ENCODE data around the gene KITLG.

DNA sequence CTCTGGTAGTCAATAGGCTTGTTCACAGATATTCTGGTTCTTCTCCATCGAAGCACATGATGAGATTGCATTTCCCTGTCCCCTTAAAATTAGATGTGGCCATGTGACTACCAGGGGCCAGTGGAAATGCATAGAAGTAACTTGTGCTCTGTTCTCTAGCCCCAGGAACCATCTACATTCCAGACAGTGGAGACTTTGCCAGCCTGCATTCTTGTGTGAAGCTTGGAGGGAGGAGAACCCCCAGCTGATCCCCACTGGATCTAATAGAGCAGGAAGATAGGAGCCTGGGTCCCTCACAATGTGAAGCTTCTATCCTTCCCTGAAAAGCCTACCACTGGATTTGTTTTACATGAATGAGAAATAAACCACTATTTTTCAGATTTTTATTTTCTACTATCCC is 130.1 kb downstream of the KITLG start:
- TF ChIP-seq, protein P1, sequence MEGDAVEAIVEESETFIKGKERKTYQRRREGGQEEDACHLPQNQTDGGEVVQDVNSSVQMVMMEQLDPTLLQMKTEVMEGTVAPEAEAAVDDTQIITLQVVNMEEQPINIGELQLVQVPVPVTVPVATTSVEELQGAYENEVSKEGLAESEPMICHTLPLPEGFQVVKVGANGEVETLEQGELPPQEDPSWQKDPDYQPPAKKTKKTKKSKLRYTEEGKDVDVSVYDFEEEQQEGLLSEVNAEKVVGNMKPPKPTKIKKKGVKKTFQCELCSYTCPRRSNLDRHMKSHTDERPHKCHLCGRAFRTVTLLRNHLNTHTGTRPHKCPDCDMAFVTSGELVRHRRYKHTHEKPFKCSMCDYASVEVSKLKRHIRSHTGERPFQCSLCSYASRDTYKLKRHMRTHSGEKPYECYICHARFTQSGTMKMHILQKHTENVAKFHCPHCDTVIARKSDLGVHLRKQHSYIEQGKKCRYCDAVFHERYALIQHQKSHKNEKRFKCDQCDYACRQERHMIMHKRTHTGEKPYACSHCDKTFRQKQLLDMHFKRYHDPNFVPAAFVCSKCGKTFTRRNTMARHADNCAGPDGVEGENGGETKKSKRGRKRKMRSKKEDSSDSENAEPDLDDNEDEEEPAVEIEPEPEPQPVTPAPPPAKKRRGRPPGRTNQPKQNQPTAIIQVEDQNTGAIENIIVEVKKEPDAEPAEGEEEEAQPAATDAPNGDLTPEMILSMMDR (conservative IDR thresholded peaks at IDR 0.05; ENCODE audit: low read depth in 2 of 2), result no peak
- TF ChIP-seq EZH2 (IDR thresholded peaks at IDR 0.05; ENCODE audit: low read depth, unreplicated experiment) (no peak), POLR2AphosphoS5 (IDR thresholded peaks at IDR 0.05; ENCODE audit: low read depth) (no peak), NANOG (IDR thresholded peaks at IDR 0.05; ENCODE audit: borderline replicate concordance) (no peak), EZH2phosphoT487 (IDR thresholded peaks at IDR 0.05; ENCODE audit: unreplicated experiment) (no peak), CREB1 (CRISPR knock-in tag; IDR thresholded peaks at IDR 0.05; ENCODE audit: low read depth) (no peak), STAT1 (IDR thresholded peaks at IDR 0.05; ENCODE audit: unreplicated experiment) (no peak), JUNB (IDR thresholded peaks at IDR 0.05; ENCODE audit: unreplicated experiment) (no peak), ZNF114 (CRISPR knock-in tag; IDR thresholded peaks at IDR 0.05) (no peak), ZNF331 (CRISPR knock-in tag; IDR thresholded peaks at IDR 0.05; ENCODE audit: low read depth) (no peak)
- TF ChIP-seq, protein P2, sequence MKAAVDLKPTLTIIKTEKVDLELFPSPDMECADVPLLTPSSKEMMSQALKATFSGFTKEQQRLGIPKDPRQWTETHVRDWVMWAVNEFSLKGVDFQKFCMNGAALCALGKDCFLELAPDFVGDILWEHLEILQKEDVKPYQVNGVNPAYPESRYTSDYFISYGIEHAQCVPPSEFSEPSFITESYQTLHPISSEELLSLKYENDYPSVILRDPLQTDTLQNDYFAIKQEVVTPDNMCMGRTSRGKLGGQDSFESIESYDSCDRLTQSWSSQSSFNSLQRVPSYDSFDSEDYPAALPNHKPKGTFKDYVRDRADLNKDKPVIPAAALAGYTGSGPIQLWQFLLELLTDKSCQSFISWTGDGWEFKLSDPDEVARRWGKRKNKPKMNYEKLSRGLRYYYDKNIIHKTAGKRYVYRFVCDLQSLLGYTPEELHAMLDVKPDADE (IDR thresholded peaks at IDR 0.05), result no peak
- TF ChIP-seq, protein P3, sequence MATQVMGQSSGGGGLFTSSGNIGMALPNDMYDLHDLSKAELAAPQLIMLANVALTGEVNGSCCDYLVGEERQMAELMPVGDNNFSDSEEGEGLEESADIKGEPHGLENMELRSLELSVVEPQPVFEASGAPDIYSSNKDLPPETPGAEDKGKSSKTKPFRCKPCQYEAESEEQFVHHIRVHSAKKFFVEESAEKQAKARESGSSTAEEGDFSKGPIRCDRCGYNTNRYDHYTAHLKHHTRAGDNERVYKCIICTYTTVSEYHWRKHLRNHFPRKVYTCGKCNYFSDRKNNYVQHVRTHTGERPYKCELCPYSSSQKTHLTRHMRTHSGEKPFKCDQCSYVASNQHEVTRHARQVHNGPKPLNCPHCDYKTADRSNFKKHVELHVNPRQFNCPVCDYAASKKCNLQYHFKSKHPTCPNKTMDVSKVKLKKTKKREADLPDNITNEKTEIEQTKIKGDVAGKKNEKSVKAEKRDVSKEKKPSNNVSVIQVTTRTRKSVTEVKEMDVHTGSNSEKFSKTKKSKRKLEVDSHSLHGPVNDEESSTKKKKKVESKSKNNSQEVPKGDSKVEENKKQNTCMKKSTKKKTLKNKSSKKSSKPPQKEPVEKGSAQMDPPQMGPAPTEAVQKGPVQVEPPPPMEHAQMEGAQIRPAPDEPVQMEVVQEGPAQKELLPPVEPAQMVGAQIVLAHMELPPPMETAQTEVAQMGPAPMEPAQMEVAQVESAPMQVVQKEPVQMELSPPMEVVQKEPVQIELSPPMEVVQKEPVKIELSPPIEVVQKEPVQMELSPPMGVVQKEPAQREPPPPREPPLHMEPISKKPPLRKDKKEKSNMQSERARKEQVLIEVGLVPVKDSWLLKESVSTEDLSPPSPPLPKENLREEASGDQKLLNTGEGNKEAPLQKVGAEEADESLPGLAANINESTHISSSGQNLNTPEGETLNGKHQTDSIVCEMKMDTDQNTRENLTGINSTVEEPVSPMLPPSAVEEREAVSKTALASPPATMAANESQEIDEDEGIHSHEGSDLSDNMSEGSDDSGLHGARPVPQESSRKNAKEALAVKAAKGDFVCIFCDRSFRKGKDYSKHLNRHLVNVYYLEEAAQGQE (IDR thresholded peaks at IDR 0.05; ENCODE audit: unreplicated experiment), result no peak

Measured in GM23338 (cell line).